ENCODE measurements around the gene POP7.
A peak's percentile ranks its signal among the peaks of the same experiment; 100 is the strongest.
"Not testable (repeated sequence)": the region's sequence is repeated elsewhere in the genome, so short reads cannot be mapped to it uniquely, and the experiment has no call there.

The POP7 gene

DNA sequence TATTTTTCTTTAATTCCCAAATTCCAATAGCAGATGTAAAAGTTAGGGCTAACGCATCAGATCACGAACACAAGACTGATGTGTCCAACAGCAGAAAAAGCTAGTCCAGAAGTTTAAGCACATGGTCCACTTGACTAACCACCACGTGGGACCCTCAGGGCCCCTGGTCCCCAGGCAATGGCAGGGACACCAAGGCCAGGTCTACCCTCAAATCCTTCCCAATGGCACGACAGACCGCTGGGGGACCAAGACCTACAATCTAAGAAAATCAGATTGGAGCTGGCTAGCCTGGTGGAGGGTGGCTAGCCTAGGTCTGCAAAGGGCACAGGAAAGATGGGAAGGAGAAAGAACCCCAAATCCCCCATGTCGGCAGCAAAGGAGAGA lies 13.4 kb upstream of the POP7 start:
- DNase-seq = no peak

DNA sequence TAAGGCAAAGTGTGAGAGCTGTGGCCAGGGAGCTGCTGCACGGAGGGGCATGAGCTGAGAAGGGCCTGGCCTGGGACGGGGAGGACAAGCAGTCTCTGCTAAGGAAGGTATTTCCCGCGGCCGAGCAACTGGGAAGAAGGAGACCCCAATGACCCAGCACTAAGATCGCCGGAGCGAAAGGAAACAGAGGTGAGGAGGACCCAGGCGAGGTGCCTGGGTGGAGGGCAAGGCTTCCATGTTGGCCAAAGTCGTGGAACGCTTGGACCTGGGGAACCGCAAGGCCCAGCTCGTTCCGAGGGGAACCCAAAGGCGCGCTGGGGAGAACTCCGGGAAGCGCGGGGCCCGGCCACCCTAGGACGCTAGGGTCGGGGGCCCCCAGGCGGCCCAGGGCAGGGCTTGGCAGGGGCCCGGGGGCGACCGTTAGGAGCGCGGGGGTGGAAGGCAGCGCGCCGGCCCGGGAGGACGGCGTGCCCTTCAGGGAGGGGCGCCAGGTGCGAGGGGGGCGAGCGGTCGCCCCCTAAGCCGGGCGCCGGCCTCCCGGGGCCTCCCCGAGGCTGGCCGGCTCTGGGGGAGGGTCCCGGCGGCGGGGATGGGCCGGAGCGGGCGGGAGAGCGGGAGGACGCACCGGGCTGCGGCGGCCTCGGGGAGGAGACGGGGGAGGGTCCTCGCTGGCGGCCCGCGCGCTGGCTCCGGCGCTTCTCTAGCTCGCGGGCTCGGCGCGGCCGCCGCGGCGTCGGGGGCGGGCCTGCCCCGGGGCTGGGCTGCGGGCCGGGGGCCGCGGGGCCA lies 12.4 kb upstream of the POP7 start:
- no peak for DNase-seq

DNA sequence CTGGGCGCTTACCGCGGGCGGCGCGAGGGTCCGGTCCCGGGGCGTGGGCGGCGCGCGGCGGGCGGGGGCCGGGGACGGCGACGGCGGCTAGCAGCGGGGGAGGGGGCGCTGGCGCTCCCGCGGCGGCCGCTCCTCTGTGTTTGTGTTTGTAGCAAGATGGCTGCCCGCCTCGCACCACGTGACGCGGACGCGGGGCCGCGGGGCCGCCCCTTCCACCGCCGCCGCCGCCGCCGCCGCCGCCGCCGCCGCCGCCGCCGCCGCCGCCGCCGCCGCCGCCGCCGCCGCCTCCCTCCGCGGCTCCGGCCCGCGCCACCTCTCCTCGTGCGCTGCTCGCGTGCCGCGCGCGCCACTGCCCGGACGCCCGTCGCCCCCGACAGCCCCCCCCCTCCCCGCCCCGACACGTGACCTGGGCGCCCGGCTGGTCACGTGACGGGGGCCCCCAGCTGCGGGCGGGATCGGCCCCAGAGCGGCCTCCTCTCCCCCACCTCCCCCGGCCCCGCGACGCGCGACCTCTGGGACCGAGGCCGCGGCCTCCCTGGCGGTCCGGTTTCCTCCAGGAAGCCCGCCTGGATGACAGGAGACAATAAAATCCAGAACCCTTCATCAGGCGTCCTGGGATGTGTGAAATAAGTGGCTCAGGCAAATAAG lies 11.7 kb upstream of the POP7 start, which contains the start of gene GIGYF1:
Gene GIGYF1, minus strand, starts transcription at position 153 of the 648 bp plus-strand sequence. CDS start 6,012 bp downstream, outside the sequence.
- peak; percentile 71 to 79 for DNase-seq

DNA sequence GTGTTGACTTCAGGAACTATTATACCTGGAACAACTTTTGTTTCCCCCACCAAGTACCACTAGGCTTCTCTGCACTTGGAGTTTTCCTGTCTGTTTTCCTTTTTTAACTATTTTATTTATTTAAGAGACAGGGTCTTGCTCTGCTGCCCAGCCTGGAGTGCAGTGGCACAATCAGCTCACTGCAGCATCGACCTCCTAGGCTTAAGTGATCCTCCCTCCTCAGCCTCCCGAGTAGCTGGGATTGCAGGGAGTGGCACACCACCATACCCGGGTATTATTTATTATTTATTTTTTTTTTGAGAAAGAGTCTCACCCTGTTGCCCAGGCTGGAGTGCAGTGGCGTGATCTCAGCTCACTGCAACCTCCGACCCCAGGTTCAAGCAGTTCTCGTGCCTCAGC lies 9.8 kb upstream of the POP7 start:
- DNase-seq = no peak

DNA sequence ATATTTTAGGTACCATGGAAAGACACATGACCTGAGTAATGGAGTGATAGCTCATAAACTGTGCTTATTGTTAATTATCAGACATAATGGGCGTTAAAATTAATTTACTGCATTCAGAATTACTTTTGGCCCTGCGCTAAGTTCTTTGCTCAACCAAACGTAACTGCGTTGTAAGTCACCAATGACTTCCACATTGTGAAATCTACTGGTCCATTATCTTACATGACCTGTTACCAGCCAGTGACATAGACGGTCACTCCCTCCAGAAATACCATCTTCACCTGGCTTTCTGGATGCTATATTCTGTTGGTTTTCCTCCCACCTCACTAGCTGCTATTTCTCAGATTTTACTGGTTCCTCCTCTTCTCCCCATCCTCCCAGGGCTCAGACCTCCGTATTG lies 6.9 kb upstream of the POP7 start:
- DNase-seq = no peak

DNA sequence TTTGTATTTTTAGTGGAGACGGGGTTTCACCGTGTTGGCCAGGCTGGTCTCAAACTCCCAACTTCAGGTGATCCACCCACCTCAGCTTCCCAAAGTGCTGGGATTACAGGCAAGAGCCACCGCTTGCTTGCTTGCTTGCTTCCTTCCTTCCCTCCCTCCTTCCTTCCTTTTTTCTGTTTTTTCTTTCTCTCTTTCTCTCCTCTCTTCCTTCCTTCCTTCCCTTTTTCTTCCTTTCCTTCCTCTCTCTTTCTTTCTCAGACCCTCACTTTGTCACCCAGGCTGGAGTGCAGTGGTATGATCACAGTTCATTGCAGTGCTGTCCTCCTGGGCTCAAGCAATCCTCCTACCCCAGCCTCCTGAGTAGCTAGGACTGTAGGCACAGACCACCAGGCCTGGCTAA lies 4.8 kb upstream of the POP7 start:
- not testable (repeated sequence) for DNase-seq

DNA sequence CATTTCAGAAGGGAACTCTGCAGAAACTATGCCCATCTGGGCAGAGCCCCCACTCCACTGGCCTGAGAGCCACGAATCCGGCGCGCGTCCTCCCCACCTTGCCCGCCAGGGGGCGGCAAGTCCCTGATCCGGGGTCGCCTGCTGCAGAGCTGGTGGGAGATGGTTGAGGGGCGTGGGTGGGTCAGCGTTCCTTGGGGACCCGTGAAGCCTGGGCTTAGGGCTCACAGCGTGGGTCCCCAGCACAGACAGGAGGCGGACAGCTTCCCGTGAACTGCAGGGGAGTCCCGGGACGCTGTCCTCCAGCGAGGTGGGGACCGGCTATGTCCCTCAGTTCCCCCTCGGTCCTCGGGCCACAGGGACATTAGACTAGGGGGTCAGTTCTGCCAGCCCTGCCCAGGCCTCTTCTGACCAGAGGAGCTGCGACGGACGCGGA lies 585 bp upstream of the POP7 start:
- DNase-seq = peak; percentile 88 to 90

DNA sequence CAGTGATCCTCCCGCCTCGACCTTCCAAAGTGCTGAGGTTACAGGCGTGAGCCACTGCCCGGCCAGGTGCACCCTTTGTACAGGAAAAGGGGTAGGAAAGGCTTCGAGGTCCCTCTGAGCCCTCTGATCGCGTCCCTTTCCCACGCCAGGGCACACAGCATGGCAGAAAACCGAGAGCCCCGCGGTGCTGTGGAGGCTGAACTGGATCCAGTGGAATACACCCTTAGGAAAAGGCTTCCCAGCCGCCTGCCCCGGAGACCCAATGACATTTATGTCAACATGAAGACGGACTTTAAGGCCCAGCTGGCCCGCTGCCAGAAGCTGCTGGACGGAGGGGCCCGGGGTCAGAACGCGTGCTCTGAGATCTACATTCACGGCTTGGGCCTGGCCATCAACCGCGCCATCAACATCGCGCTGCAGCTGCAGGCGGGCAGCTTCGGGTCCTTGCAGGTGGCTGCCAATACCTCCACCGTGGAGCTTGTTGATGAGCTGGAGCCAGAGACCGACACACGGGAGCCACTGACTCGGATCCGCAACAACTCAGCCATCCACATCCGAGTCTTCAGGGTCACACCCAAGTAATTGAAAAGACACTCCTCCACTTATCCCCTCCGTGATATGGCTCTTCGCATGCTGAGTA lies 871 bp downstream of the POP7 start:
- no peak for DNase-seq

DNA sequence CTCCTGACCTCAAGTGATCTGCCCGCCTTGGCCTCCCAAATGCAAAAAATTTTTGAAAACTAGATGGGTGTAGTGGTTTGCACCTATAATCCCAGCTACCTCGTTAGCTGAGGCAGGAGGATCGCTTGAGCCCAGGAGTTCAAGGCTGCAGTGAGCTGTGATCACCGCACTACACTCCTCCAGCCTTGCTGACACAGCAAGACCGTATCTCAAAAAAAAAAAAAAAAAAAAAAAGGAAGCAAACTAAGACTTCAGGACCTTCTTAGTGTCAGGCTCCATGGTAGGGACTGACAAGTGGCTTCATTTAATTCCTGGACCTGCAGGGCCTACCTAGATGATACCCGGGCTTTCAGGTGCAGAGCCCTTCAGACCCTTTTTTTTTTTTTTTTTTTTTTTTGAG lies 2.5 kb downstream of the POP7 start:
- no peak for DNase-seq

DNA sequence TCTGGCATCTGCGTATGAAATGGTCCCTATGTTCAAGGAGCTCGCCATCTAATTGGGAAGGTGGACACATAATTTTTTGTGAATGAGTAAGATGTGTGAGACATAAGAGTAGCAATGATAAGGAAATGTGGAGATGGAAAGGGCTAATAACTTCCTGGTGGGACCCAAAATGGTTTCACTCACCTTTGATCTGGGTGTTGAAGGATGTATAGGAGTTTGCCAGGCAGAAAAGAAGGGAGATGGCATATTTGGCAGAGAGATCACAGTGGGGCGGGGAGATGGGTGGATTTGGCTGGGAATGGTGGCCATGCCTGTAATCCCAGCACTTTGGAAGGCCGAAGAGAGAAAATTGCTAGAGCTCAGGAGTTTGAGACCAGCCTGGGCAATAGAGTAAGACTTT lies 4.5 kb downstream of the POP7 start:
- no peak for DNase-seq

DNA sequence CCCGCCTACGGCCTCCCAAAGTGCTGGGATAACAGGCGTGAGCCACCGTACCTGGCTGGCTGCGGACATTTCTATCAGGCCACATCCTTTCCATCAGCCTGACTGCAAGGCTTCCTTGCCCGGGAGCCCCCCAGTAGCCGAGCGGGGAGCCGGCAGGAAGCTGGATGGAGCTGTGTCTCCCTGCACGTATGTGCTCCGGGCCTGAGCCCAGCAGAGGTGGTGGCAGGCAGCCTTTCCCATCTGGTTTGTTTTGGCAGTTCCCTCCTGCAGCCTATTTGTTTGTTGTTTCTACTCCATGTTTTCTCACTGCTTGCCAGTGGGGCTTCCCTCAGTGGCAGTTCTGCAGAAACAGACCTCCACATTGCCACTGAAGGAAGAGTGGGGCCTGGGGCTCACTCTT lies 5.4 kb downstream of the POP7 start:
- no peak for DNase-seq

DNA sequence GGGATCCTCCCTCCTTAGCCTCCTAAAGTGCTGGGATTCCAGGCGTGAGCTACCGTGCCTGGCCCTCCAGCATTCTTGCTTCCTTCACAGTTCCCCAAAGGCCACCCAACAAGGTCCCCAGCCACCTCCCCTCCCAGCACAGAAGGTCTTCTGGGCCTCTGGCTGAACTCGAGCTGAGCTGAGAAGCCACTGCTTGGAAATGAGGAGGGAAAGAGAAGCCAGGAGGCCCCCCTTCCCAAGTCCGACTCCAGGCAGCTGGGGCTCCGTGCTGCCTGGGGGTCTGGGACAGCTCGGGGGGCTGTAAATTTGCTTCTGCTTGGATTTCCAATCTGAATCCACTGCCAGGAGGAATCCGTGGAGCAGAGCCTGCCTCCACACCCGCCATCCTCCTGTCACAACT lies 8.8 kb downstream of the POP7 start:
- no peak for DNase-seq

DNA sequence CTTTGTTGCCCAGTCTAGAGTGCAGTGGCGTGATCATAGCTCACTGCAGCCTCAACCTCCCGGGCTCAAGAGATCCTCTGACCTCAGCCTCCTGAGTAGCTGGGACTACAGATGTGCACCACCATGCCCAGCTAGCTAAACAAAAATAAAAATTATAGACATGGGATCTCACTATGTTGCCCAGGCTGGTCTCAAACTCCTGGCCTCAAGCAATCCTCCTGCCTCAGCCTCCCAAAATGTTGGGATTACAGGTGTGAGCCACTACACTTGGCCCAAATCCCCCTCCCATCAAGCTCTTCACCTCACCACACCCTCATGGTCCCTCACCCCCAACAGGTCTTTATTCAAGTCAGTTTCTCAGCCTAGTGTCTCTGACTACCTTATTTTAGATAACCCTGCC lies 11.2 kb downstream of the POP7 start:
- not testable (repeated sequence) for DNase-seq

DNA sequence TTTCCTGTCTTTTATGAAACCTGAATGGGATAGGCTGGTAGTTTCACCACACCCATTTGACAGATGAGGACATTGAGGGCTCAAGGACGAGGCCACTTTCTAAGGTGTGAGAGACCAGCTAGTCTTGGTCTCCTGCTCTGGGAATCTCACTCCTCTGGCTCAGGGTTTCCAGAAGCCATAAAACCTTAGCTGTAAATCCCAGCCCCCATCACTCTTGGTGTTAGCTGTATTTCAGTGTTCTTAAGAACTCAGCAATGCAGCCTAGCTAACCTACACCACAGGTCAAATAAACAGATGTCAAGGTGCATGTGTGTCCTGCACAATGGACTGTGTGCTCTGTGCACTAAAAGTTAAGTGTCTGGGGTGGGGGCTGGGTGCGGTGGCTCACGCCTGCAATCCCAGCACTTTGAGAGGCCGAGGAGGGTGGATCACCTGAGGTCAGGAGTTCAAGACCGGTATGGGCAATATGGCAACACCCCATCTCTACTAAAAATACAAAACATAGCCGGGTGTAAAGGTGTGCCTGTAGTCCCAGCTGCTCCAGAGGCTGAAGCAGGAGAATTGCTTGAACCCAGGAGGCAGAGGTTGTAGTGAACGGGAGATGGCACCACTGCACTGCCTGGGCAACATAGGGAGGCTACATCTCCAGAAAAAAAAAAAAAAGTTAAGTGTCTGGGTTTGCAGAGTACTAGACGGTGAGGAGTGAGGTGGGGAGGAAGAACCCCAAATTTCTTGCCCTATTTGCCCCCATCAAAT lies 13.8 kb downstream of the POP7 start:
- DNase-seq = no peak

DNA sequence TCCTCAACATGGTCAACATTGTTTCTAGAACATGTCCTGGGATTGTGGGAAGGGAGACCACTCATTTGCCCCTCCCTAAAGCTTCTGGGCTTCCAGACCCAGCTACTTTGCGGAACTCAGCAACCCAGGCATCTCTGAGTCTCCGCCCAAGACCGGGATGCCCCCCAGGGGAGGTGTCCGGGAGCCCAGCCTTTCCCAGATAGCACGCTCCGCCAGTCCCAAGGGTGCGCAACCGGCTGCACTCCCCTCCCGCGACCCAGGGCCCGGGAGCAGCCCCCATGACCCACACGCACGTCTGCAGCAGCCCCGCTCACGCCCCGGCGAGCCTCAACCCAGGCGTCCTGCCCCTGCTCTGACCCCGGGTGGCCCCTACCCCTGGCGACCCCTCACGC lies 14.4 kb downstream of the POP7 start, which contains the start of gene EPO:
Gene EPO, plus strand, starts transcription at position 190 of the 392 bp plus-strand sequence. CDS start 513 bp downstream, outside the sequence.
- no peak for DNase-seq

DNA sequence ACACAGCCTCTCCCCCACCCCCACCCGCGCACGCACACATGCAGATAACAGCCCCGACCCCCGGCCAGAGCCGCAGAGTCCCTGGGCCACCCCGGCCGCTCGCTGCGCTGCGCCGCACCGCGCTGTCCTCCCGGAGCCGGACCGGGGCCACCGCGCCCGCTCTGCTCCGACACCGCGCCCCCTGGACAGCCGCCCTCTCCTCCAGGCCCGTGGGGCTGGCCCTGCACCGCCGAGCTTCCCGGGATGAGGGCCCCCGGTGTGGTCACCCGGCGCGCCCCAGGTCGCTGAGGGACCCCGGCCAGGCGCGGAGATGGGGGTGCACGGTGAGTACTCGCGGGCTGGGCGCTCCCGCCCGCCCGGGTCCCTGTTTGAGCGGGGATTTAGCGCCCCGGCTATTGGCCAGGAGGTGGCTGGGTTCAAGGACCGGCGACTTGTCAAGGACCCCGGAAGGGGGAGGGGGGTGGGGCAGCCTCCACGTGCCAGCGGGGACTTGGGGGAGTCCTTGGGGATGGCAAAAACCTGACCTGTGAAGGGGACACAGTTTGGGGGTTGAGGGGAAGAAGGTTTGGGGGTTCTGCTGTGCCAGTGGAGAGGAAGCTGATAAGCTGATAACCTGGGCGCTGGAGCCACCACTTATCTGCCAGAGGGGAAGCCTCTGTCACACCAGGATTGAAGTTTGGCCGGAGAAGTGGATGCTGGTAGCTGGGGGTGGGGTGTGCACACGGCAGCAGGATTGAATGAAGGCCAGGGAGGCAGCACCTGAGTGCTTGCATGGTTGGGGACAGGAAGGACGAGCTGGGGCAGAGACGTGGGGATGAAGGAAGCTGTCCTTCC lies 15.0 kb downstream of the POP7 start:
- no peak for DNase-seq

DNA sequence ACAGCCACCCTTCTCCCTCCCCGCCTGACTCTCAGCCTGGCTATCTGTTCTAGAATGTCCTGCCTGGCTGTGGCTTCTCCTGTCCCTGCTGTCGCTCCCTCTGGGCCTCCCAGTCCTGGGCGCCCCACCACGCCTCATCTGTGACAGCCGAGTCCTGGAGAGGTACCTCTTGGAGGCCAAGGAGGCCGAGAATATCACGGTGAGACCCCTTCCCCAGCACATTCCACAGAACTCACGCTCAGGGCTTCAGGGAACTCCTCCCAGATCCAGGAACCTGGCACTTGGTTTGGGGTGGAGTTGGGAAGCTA lies 15.5 kb downstream of the POP7 start:
- DNase-seq = no peak

DNA sequence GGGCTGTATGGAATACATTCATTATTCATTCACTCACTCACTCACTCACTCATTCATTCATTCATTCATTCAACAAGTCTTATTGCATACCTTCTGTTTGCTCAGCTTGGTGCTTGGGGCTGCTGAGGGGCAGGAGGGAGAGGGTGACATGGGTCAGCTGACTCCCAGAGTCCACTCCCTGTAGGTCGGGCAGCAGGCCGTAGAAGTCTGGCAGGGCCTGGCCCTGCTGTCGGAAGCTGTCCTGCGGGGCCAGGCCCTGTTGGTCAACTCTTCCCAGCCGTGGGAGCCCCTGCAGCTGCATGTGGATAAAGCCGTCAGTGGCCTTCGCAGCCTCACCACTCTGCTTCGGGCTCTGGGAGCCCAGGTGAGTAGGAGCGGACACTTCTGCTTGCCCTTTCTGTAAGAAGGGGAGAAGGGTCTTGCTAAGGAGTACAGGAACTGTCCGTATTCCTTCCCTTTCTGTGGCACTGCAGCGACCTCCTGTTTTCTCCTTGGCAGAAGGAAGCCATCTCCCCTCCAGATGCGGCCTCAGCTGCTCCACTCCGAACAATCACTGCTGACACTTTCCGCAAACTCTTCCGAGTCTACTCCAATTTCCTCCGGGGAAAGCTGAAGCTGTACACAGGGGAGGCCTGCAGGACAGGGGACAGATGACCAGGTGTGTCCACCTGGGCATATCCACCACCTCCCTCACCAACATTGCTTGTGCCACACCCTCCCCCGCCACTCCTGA lies 16.7 kb downstream of the POP7 start:
- DNase-seq = no peak

DNA sequence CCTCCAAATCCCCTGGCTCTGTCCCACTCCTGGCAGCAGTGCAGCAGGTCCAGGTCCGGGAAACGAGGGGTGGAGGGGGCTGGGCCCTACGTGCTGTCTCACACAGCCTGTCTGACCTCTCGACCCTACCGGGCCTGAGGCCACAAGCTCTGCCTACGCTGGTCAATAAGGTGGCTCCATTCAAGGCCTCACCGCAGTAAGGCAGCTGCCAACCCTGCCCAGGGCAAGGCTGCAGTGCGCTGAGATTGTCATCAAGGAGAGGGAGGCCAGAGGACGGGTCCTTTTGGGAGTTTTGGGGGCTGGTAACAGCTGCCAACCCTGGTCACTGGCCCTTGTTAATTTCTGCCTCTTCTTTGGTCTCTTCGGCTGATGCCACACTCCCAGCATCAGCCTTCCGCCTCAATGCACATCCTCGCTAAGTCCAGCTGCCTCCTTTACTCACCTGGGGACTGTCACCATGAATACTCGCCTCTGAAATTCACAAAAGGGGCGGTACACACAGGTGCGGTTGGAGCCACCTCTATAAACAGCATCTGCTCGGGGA lies 17.9 kb downstream of the POP7 start:
- DNase-seq = no peak

DNA sequence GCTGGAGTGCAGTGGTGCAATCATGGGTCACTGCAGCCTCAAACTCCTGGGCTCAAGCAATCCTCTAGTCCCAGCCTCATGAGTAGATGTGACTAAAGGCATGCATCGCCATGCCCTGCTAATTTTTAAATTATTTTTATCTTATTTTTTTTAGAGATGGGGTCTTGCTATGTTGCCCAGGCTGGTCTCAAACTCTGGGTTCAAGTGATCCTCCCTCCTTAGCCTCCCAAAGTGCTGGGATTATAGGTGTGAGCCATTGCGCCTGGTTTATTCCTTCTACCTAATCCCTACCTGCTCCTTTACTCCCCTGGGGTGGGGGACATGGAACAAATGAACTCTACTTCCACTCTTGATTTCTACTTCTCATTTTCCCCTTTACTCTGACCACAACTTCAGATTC lies 18.4 kb downstream of the POP7 start:
- not testable (repeated sequence) for DNase-seq

DNA sequence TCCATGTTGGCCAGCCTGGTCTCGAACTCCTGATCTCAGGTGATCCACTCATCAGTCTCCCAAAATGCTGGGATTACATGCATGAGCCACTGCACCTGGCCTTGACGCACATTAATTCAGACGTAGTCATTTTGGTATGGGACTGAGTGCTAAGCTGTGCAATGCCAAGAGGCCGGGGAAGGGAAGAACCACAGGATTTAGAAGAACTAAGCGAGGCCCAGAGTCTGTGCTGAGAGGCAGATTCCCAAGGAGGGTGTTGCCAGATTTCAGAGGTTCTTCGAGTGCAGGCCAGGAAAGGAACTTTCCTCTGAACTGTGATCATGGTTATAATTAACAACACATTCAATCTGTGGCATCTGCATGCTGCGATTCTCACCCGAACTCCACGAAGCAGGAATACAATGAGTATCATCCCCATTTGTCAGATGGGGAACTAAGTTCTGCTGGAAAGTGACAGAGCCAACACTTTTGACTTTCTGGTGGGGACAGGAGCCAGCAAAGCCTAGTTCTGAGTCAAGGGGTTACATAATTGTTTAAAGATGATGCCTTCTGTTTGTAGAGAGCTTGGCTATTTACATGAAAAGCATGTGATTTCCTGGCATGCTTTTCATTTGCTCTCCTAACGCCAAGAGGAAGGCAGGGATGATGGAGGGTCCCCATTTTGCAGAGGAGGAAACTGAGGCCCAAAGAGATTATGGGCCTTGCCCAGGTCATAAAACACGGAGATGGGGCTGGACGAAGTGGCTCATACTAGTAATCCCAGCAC lies 21.3 kb downstream of the POP7 start:
- DNase-seq = no peak

All from stimulated activated CD4-positive, alpha-beta T cell treated with anti-CD3 and anti-CD28 coated beads, Interleukin-2, amount 100 ng/mL, for 24 hours (primary cell).